HepG2 (cell line): ENCODE measurements around the gene SLCO2A1.

ENCODE experiments used
- FOSL1 ChIP-seq: sonication (generic); formaldehyde crosslinking; IDR thresholded peaks from 2 replicates; pipeline ENCODE4 v1.9.0; 2021; ENCODE audit warnings: missing genetic modification reagents, borderline replicate concordance
- GABPB1 ChIP-seq: IDR thresholded peaks from 2 replicates; pipeline ENCODE4 v1.6.1; 2016; ENCODE audit warnings: mild to moderate bottlenecking, missing genetic modification reagents, moderate library complexity, missing compliant biosample characterization
- GTF2F1 ChIP-seq: fragments of 150-350 bp; IDR thresholded peaks from 2 replicates; pipeline ENCODE4 v1.6.1; 2014; ENCODE audit warnings: low read length
- HNF4A ChIP-seq: sonication (generic); formaldehyde crosslinking; IDR thresholded peaks from 2 replicates; pipeline ENCODE4 v1.4.0; 2020; ENCODE audit warnings: missing genetic modification reagents
- JUND ChIP-seq: sonication (generic); formaldehyde crosslinking; IDR thresholded peaks from 2 replicates; pipeline ENCODE4 v1.8.0; 2022; ENCODE audit warnings: mild to moderate bottlenecking, missing genetic modification reagents
- KDM1A ChIP-seq: IDR thresholded peaks from 2 replicates; pipeline ENCODE4 v1.6.1; 2016; ENCODE audit warnings: missing compliant biosample characterization
- NR2C2 ChIP-seq: sonication (generic); formaldehyde crosslinking; IDR thresholded peaks from 2 replicates; pipeline ENCODE4 v1.4.0; 2020; ENCODE audit warnings: missing genetic modification reagents, mild to moderate bottlenecking, moderate library complexity, borderline replicate concordance
- ZBTB49 ChIP-seq: sonication (generic); formaldehyde crosslinking; IDR thresholded peaks from 2 replicates; pipeline ENCODE4 v1.4.0; 2020; ENCODE audit warnings: missing genetic modification reagents, borderline replicate concordance
- ZNF746 ChIP-seq: sonication (generic); formaldehyde crosslinking; IDR thresholded peaks from 2 replicates; pipeline ENCODE4 v1.8.0; 2022; ENCODE audit warnings: mild to moderate bottlenecking, missing genetic modification reagents

GRCh38 chr3:134059671-134060560 lies 30.2 kb upstream of the SLCO2A1 start:
- TF ChIP-seq GABPB1 (CRISPR knock-in tag) (no peak), HNF4A (peak; percentile 90), ZBTB49 (CRISPR knock-in tag) (no peak), KDM1A (CRISPR knock-in tag) (no peak), ZNF746 (CRISPR knock-in tag) (no peak), NR2C2 (peak; percentile 15; the same call in 1 of the 2 replicates), FOSL1 (CRISPR knock-in tag) (no peak), JUND (CRISPR knock-in tag) (no peak), GTF2F1 (no peak)
